Psoas muscle (tissue), 8 donors: ENCODE results near the gene ZNF609. TPM values are rescaled to one million over a fixed set of nuclear protein-coding genes. Genes with fewer than 3 reads are reported as not detected.
A peak's percentile ranks its signal among the peaks of the same experiment; 100 is the strongest.

Experiments
- ATAC-seq, 4 donors: fragments of 200-7000 bp; cut with Tn5 transposase; one replicate each; pipeline ENCODE4 v1.9.1; 2020; ENCODE audit warnings: moderate library complexity in 3 of 4, mild to moderate bottlenecking in 2 of 4
- DNase-seq, 2 donors: peaks; one replicate each; pipeline ENCODE4 v3.0.0-alpha.2; 2020
- H3K27ac ChIP-seq: fragments of 200-600 bp; one replicate; pipeline ENCODE4 v1.8.0; 2022
- H3K27me3 ChIP-seq, 3 donors: fragments of 200-600 bp in 1 of 3; one replicate each; pipeline versions ENCODE4 v1.6.1 to v1.8.0; 2013 to 2022; ENCODE audit warnings: low read length in 2 of 3, mild to moderate bottlenecking in 2 of 3, moderate library complexity in 1 of 3; ENCODE audit not compliant: insufficient read depth in 3 of 3
- H3K36me3 ChIP-seq, 2 donors: fragments of 200-600 bp in 1 of 2; one replicate each; pipeline versions ENCODE4 v1.6.1 to v1.8.0; 2013 to 2022; ENCODE audit warnings: low read depth in 1 of 2, mild to moderate bottlenecking in 1 of 2, moderate library complexity in 1 of 2; ENCODE audit not compliant: insufficient read depth in 1 of 2
- H3K4me1 ChIP-seq: fragments of 200-600 bp; one replicate; pipeline ENCODE4 v1.8.0; 2022
- H3K4me3 ChIP-seq: fragments of 200-600 bp; one replicate; pipeline ENCODE4 v1.8.0; 2022; ENCODE audit warnings: mild to moderate bottlenecking
- H3K9me3 ChIP-seq: fragments of 200-600 bp; one replicate; pipeline ENCODE4 v1.8.0; 2022
- WGBS, 3 donors: extraction: QIAGEN DNeasy Blood & Tissue Kit; methylation state at CpG; one replicate each; pipeline versions ENCODE4 v1.1.6 to v1.1.7; 2013; 5-methylcytosine and 5-hydroxymethylcytosine counted together
- intact Hi-C, 2 donors: fragments of 100-400 bp; cut with DNase I; formaldehyde crosslinking; loops; one replicate each; pipeline versions ENCODE4 v1.11.0 to v1.14.2; 2022
- polyA plus RNA-seq, 3 donors: library from polyadenylated mRNA; stranded (reverse); fragments of 200-250 nt; gene quantifications; one replicate each; pipeline ENCODE4 v1.2.3, GENCODE V29; 2013
- total RNA-seq, 4 donors: library from RNA; stranded (reverse); fragmentation: NEBNext Ultra II Directional in 2 of 4; extraction: Animal tissue kit (Norgen Biotek cat#: 25700) in 2 of 4; gene quantifications; one replicate each; pipeline versions ENCODE4 v1.2.1 to v1.2.4, GENCODE V29; 2021 to 2023
- TF ChIP-seq, protein P1 (sequence below): fragments of 200-600 bp; IDR thresholded peaks from one replicate; pipeline ENCODE4 v1.8.0; 2022; ENCODE audit warnings: antibody characterized with exemption
- donor health status: healthy with polysubstance abuse.
- donor health status: DM: no; HTN: no; CAD: no; lungs with moderate emphysema.
- donor health status: Bipolar disorder and iron deficiency.
- donor health status: healthy.
- donor health status: DM: yes; HTN: yes; CAD: no.
- donor health status: DM: no; HTN: no; CAD: no.
- donor health status: DM: no; HTN: no; CAD: no.
- donor health status: DM: yes; HTN: yes; CAD: no.

The ZNF609 gene
- total and polyA plus RNA-seq, 7 donors = 3.2 to 15.0 (median 10.2) TPM

DNA sequence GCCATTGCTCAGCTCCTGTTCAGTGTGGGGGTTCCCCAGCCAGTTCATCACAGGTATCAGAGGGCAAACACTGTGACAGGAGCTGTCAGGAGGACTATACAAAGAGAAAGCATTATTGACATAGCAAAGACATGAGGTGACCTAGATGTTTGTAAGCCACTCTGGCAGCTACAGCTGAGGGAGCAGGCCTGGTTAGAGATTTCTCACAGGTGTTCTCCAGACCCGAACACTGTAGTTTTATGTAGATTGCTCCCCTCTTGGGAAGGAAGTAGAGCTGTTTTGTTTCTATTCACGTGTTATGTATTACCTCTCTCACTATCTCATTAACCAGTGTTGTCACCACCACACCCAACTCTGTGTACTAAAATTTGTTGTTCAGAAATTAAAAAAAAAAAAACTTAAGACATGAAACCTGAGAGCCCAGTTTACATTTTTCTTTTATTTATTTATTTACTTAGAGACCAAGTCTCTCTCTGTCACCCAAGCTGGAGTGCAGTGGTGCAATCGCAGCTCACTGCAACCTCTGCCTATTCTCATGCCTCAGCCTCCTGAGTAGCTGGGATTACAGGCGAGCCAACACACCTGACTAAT, 191.3 kb downstream of the ZNF609 start:
- ATAC-seq = peak; percentile 72 to 90 (median 82)
- H3K4me1 ChIP-seq = peaks cover 10% of the 10 kb centered on the region
- peak overlapping the region; percentile 34 for H3K27ac ChIP-seq
- no peaks in the 10 kb centered on the region for H3K27me3 ChIP-seq
- intact Hi-C loops = no loop called here
- H3K4me3 ChIP-seq = no peak overlapping the region
- H3K9me3 ChIP-seq = no peaks in the 10 kb centered on the region
- DNase-seq = no peak
- WGBS, 3 donors = 31 to 70% (median 43%) methylated on average over 4 of the region's 4 CpGs
- TF ChIP-seq, protein P1, sequence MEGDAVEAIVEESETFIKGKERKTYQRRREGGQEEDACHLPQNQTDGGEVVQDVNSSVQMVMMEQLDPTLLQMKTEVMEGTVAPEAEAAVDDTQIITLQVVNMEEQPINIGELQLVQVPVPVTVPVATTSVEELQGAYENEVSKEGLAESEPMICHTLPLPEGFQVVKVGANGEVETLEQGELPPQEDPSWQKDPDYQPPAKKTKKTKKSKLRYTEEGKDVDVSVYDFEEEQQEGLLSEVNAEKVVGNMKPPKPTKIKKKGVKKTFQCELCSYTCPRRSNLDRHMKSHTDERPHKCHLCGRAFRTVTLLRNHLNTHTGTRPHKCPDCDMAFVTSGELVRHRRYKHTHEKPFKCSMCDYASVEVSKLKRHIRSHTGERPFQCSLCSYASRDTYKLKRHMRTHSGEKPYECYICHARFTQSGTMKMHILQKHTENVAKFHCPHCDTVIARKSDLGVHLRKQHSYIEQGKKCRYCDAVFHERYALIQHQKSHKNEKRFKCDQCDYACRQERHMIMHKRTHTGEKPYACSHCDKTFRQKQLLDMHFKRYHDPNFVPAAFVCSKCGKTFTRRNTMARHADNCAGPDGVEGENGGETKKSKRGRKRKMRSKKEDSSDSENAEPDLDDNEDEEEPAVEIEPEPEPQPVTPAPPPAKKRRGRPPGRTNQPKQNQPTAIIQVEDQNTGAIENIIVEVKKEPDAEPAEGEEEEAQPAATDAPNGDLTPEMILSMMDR = no peak
- H3K36me3 ChIP-seq = no peaks in the 10 kb centered on the region

DNA sequence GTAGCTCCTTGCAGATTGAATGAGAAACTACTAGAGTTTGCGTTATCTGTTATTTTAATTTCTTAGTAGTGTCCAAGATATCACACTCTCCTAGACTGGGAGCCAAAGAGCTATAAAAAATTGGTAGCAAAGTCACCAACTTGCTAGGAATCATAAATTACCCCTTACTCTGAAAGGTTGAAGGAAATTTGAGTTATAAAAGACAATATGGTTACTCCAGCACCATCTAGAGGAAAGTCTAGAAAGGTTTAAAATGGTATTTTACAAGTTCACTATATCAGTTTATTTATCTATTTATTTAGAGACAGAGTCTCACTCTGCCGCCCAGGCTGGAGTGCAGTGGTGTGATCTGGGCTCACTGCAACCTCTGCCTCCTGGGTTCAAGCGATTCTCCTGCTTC, 193.4 kb downstream of the ZNF609 start:
- TF ChIP-seq, protein P1 = peak; percentile 30
- Histone ChIP-seq H3K36me3 (no peaks in the 10 kb centered on the region), H3K27me3 (no peaks in the 10 kb centered on the region), H3K4me1 (peaks cover 10% of the 10 kb centered on the region), H3K9me3 (no peaks in the 10 kb centered on the region), H3K4me3 (no peak overlapping the region), H3K27ac (no peak overlapping the region)
- intact Hi-C loops = no loop called here
- WGBS, 3 donors = 76 to 89% (median 81%) methylated on average over 3 of the region's 3 CpGs
- no peak for ATAC-seq
- no peak for DNase-seq

DNA sequence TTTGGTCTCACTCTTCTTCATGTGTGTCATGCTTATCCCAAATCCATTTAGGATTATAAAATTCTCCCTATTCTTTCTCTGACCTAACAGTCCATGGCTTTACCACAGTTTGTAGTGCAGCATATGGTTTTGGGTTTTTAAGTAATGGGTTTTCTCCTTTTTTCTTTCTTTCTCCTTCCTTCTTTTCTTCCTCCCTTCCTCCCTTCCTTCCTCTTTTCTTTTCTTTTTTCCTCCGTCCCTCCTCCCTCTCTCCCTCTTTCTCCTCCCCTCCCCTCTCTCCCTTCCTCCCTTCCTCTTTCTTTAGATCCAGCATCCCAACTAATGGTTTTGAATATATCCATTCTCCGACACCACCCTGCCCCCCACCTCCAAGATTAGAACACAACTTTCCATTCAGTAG, 196.1 kb downstream of the ZNF609 start:
- TF ChIP-seq, protein P1 = no peak
- no peaks in the 10 kb centered on the region for H3K9me3 ChIP-seq
- DNase-seq = no peak
- H3K4me3 ChIP-seq = no peak overlapping the region
- intact Hi-C loops = no loop called here
- no peaks in the 10 kb centered on the region for H3K27me3 ChIP-seq
- WGBS, 3 donors = 94 to 96% (median 95%) methylated on average over 2 of the region's 2 CpGs
- H3K27ac ChIP-seq = no peak overlapping the region
- H3K36me3 ChIP-seq = no peaks in the 10 kb centered on the region
- H3K4me1 ChIP-seq = peaks cover 6% of the 10 kb centered on the region
- no peak for ATAC-seq

DNA sequence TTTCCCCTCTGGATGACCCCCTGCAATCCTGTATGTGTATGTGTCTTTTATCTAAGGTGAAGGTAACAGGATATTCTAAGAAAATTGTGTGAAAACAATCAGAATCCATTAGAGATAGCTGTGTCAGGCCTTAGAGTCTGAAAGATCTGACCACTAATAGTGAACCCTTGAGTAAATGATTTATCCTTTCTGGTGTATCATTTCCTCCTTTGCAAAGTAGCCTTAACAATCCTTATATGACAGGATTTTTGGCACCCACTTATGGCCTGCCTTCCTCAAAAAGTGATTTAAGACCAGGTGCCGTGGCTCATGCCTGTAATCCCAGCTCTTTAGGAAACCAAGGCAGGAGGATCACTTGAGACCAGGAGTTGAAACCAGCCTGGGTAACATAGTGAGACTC, 204.8 kb downstream of the ZNF609 start:
- no peak for DNase-seq
- TF ChIP-seq, protein P1 = no peak
- Histone ChIP-seq H3K4me3 (no peak overlapping the region), H3K4me1 (no peaks in the 10 kb centered on the region), H3K9me3 (no peaks in the 10 kb centered on the region), H3K27ac (no peak overlapping the region), H3K36me3 (no peaks in the 10 kb centered on the region), H3K27me3 (no peaks in the 10 kb centered on the region)
- intact Hi-C loops = no loop called here
- ATAC-seq = no peak
- 44 to 81% (median 48%) methylated on average over 1 of the region's 1 CpG for WGBS, 3 donors

DNA sequence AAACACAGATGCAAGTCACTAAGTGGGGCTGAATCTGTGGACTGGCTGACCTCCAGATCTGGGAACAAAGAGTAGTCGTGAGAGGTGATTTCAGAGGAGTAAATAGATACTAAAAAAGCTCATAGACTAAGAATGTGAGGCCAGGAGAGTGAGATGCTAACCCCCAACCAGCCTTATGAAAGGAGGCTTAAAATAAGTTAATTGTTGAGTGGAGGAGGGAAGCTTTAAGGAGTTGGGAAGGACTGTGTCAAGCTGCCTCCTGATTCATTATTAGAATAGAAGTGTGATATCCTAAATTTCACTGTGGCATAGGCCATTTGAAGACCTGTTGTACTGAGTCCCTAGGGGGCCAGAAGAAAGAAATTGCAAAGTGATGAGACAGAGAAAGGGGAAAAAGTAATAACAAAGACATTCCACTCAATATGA, 207.4 kb downstream of the ZNF609 start:
- 12 to 16% (median 14%) methylated on average over 1 of the region's 1 CpG for WGBS, 3 donors
- Histone ChIP-seq H3K27me3 (no peaks in the 10 kb centered on the region), H3K9me3 (no peaks in the 10 kb centered on the region), H3K4me1 (no peaks in the 10 kb centered on the region), H3K27ac (no peak overlapping the region), H3K4me3 (no peak overlapping the region), H3K36me3 (peaks cover 0 to 2% of the 10 kb centered on the region in 2 donors)
- no peak for ATAC-seq
- TF ChIP-seq, protein P1 = no peak
- intact Hi-C loops = no loop called here
- no peak for DNase-seq
